ENCODE data around the gene ISOC1. TPM values are rescaled to one million over a fixed set of nuclear protein-coding genes. Genes with fewer than 3 reads are reported as not detected.

The ISOC1 gene
- total and polyA plus RNA-seq, 2 of the 13 experiments (the other 11 are each of a cell fraction or from before 2014, with no cell fraction given): 25.7 to 51.3 TPM

- TF ChIP-seq, protein P1, sequence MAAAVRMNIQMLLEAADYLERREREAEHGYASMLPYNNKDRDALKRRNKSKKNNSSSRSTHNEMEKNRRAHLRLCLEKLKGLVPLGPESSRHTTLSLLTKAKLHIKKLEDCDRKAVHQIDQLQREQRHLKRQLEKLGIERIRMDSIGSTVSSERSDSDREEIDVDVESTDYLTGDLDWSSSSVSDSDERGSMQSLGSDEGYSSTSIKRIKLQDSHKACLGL (CRISPR knock-in tag; IDR thresholded peaks at IDR 0.05): peak; percentile 93
- TF ChIP-seq KDM6A (CRISPR knock-in tag; IDR thresholded peaks at IDR 0.05; ENCODE audit: low read depth): 0 out of 2 replicates have a peak, but pooled peaks have one; percentile 26
- TF ChIP-seq TEAD2 (CRISPR knock-in tag; IDR thresholded peaks at IDR 0.05): no peak
- no peak for TF ChIP-seq ZNF572 (CRISPR knock-in tag; IDR thresholded peaks at IDR 0.05)
- TF ChIP-seq ZNF333 (CRISPR knock-in tag; IDR thresholded peaks at IDR 0.05; ENCODE audit: borderline replicate concordance): peak; percentile 93
- 0 out of 2 replicates have a peak, but pooled peaks have one; percentile 61 for TF ChIP-seq BCL6 (CRISPR knock-in tag; IDR thresholded peaks at IDR 0.05)
- TF ChIP-seq NCOA2 (CRISPR knock-in tag; IDR thresholded peaks at IDR 0.05): peak; percentile 57; the same call in 1 of the 2 replicates
- TF ChIP-seq XRCC5 (optimal IDR thresholded peaks at IDR 0.05; ENCODE audit: low read length): no peak
- TF ChIP-seq KDM4B (CRISPR knock-in tag; IDR thresholded peaks at IDR 0.05): peak; percentile 71; the same call in 1 of the 2 replicates
- TF ChIP-seq ZNF557 (CRISPR knock-in tag; IDR thresholded peaks at IDR 0.05): no peak
- no peak for TF ChIP-seq ZFP36 (IDR thresholded peaks at IDR 0.05; ENCODE audit: borderline replicate concordance, low read depth, low read length, partially characterized antibody)
- peak; percentile 96 for TF ChIP-seq CEBPB (IDR thresholded peaks at IDR 0.05; ENCODE audit: borderline replicate concordance, low read depth, low read length)
- TF ChIP-seq, protein P2, sequence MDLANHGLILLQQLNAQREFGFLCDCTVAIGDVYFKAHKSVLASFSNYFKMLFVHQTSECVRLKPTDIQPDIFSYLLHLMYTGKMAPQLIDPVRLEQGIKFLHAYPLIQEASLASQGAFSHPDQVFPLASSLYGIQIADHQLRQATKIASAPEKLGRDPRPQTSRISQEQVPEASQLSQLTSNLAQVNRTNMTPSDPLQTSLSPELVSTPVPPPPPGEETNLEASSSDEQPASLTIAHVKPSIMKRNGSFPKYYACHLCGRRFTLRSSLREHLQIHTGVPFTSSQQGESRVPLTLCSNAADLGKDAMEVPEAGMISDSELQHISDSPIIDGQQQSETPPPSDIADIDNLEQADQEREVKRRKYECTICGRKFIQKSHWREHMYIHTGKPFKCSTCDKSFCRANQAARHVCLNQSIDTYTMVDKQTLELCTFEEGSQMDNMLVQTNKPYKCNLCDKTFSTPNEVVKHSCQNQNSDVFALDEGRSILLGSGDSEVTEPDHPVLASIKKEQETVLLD (CRISPR knock-in tag; IDR thresholded peaks at IDR 0.05; ENCODE audit: low read depth): peak; percentile 70
- TF ChIP-seq ZC3H13 (CRISPR knock-in tag; IDR thresholded peaks at IDR 0.05): peak; percentile 88; the same call in 1 of the 2 replicates
- no peak for TF ChIP-seq SETDB1 (CRISPR knock-in tag; IDR thresholded peaks at IDR 0.05; ENCODE audit: borderline replicate concordance)
- no peak for TF ChIP-seq ZNF569 (CRISPR knock-in tag; IDR thresholded peaks at IDR 0.05; ENCODE audit: borderline replicate concordance)
- peak; percentile 77 for TF ChIP-seq TEAD3 (CRISPR knock-in tag; optimal IDR thresholded peaks at IDR 0.05; ENCODE audit: borderline replicate concordance)
- no peak; the same call in 1 of the 2 replicates for TF ChIP-seq ZIK1 (CRISPR knock-in tag; IDR thresholded peaks at IDR 0.05; ENCODE audit: borderline replicate concordance, low read depth)
- no peak; the same call in 1 of the 2 replicates for TF ChIP-seq PAX8 (CRISPR knock-in tag; IDR thresholded peaks at IDR 0.05; ENCODE audit: borderline replicate concordance)
- no peak for TF ChIP-seq U2AF1 (optimal IDR thresholded peaks at IDR 0.05; ENCODE audit: low read depth, low read length)
- TF ChIP-seq GMEB2 (CRISPR knock-in tag; IDR thresholded peaks at IDR 0.05; ENCODE audit: low read depth): no peak
- no peak for TF ChIP-seq THYN1 (CRISPR knock-in tag; IDR thresholded peaks at IDR 0.05; ENCODE audit: borderline replicate concordance, low read depth)
- peak; percentile 91 for TF ChIP-seq ZFX (CRISPR knock-in tag; IDR thresholded peaks at IDR 0.05; ENCODE audit: low read depth)
- no peak for TF ChIP-seq ZBTB20 (CRISPR knock-in tag; IDR thresholded peaks at IDR 0.05; ENCODE audit: borderline replicate concordance, low read depth)
- TF ChIP-seq MATR3 (CRISPR knock-in tag; IDR thresholded peaks at IDR 0.05): no peak
These were observed 663 bp downstream of the ISOC1 start (continued) for GRCh38 chr5:129094924-129095899.
